GM12874 (cell line): ENCODE measurements around the gene TRIP4.

Experiments used
- CTCF ChIP-seq: IDR thresholded peaks from 2 replicates; pipeline ENCODE4 v1.5.1; 2011; ENCODE audit warnings: low read depth, mild to moderate bottlenecking, control low read depth, low read length, moderate library complexity; ENCODE audit not compliant: insufficient read depth

Gene TRIP4

GRCh38 chr15:64502551-64502950 lies 114.9 kb downstream of the TRIP4 start:
- no peak for TF ChIP-seq CTCF

GRCh38 chr15:64503197-64503596 lies 115.6 kb downstream of the TRIP4 start:
- no peak for TF ChIP-seq CTCF

- TF ChIP-seq CTCF: no peak
These were observed 116.0 kb downstream of the TRIP4 start for GRCh38 chr15:64503640-64504039.
